Measurements from ENCODE around the gene CELF4. TPM values are rescaled to one million over a fixed set of nuclear protein-coding genes. Genes with fewer than 3 reads are reported as not detected.

The CELF4 gene
- total RNA-seq, 1 experiment from 2014 or later = 0.11 TPM

- Mint-ChIP-seq H3K27ac (ENCODE audit: unreplicated experiment) (no peak overlapping the region), H3K4me3 (ENCODE audit: unreplicated experiment) (no peak overlapping the region), H3K9me3 (ENCODE audit: unreplicated experiment) (no peaks in the 10 kb centered on the region), H3K27me3 (ENCODE audit: insufficient read depth, unreplicated experiment) (peaks cover 4% of the 10 kb centered on the region), H3K4me1 (ENCODE audit: low read depth, unreplicated experiment) (peaks cover 5% of the 10 kb centered on the region), H3K36me3 (ENCODE audit: insufficient read depth, unreplicated experiment) (no peaks in the 10 kb centered on the region)
- H3K27me3 ChIP-seq (replicated peaks; ENCODE audit: control insufficient read depth, insufficient read depth, low read length) = no peaks in the 10 kb centered on the region
- TF ChIP-seq CTCF (IDR thresholded peaks at IDR 0.05; ENCODE audit: insufficient read depth in 1 of 2, low read depth in 1 of 2, low read length in 1 of 2, severe bottlenecking in 1 of 2, unreplicated experiment in 1 of 2) = no peak
- DNase-seq = no peak
- H3K4me1 ChIP-seq = no peaks in the 10 kb centered on the region
- BruUV-seq (replicated peaks) = no TSS peak
- H3K36me3 ChIP-seq (ENCODE audit: control insufficient read depth, insufficient read depth, low read length) = no peaks in the 10 kb centered on the region
- ChIA-PET POLR2A (no interaction called here), CTCF (no interaction called here)
- no peaks in the 10 kb centered on the region for H3K9me3 ChIP-seq
- intact Hi-C loops (cut with micrococcal nuclease; ENCODE audit: unreplicated experiment) = no loop called here
- H3K4me3 ChIP-seq (ENCODE audit: low read depth, low read length) = no peak overlapping the region
Measured at GRCh38 chr18:37456395-37456794, 109.2 kb downstream of the CELF4 start.

- intact Hi-C loops (cut with micrococcal nuclease; ENCODE audit: unreplicated experiment) = no loop called here
- no peak overlapping the region for H3K4me3 Mint-ChIP-seq (ENCODE audit: unreplicated experiment)
- no peaks in the 10 kb centered on the region for H3K4me1 ChIP-seq
- POLR2A ChIA-PET = no interaction called here
- H3K27me3 Mint-ChIP-seq (ENCODE audit: insufficient read depth, unreplicated experiment) = no peaks in the 10 kb centered on the region
- H3K36me3 Mint-ChIP-seq (ENCODE audit: insufficient read depth, unreplicated experiment) = no peaks in the 10 kb centered on the region
- H3K27me3 ChIP-seq (replicated peaks; ENCODE audit: control insufficient read depth, insufficient read depth, low read length) = no peaks in the 10 kb centered on the region
- H3K36me3 ChIP-seq (ENCODE audit: control insufficient read depth, insufficient read depth, low read length) = no peaks in the 10 kb centered on the region
- no peaks in the 10 kb centered on the region for H3K9me3 Mint-ChIP-seq (ENCODE audit: unreplicated experiment)
- CTCF ChIA-PET = no interaction called here
- H3K9me3 ChIP-seq = no peaks in the 10 kb centered on the region
- BruUV-seq (replicated peaks) = no TSS peak
- H3K4me3 ChIP-seq (ENCODE audit: low read depth, low read length) = no peak overlapping the region
- no peak for DNase-seq
- no peak for TF ChIP-seq CTCF (IDR thresholded peaks at IDR 0.05; ENCODE audit: insufficient read depth in 1 of 2, low read depth in 1 of 2, low read length in 1 of 2, severe bottlenecking in 1 of 2, unreplicated experiment in 1 of 2)
- peaks cover 5% of the 10 kb centered on the region for H3K4me1 Mint-ChIP-seq (ENCODE audit: low read depth, unreplicated experiment)
- H3K27ac Mint-ChIP-seq (ENCODE audit: unreplicated experiment) = no peak overlapping the region
Measured at GRCh38 chr18:37453752-37454151, 111.8 kb downstream of the CELF4 start.

GRCh38 chr18:37452682-37453385, 112.8 kb downstream of the CELF4 start:
- H3K4me1 Mint-ChIP-seq (ENCODE audit: low read depth, unreplicated experiment) = peaks cover 5% of the 10 kb centered on the region
- no peak for TF ChIP-seq CTCF (IDR thresholded peaks at IDR 0.05; ENCODE audit: insufficient read depth in 1 of 2, low read depth in 1 of 2, low read length in 1 of 2, severe bottlenecking in 1 of 2, unreplicated experiment in 1 of 2)
- no peaks in the 10 kb centered on the region for H3K27me3 ChIP-seq (replicated peaks; ENCODE audit: control insufficient read depth, insufficient read depth, low read length)
- no peaks in the 10 kb centered on the region for H3K36me3 Mint-ChIP-seq (ENCODE audit: insufficient read depth, unreplicated experiment)
- no TSS peak for BruUV-seq (replicated peaks)
- no peak overlapping the region for H3K4me3 Mint-ChIP-seq (ENCODE audit: unreplicated experiment)
- H3K27ac Mint-ChIP-seq (ENCODE audit: unreplicated experiment) = peak overlapping the region; percentile 53
- H3K36me3 ChIP-seq (ENCODE audit: control insufficient read depth, insufficient read depth, low read length) = no peaks in the 10 kb centered on the region
- no peaks in the 10 kb centered on the region for H3K4me1 ChIP-seq
- H3K4me3 ChIP-seq (ENCODE audit: low read depth, low read length) = no peak overlapping the region
- ChIA-PET POLR2A (no interaction called here), CTCF (no interaction called here)
- DNase-seq = peak in 1 of 2 experiments; percentile 2
- H3K27me3 Mint-ChIP-seq (ENCODE audit: insufficient read depth, unreplicated experiment) = no peaks in the 10 kb centered on the region
- H3K9me3 ChIP-seq = no peaks in the 10 kb centered on the region
- intact Hi-C loops (cut with micrococcal nuclease; ENCODE audit: unreplicated experiment) = no loop called here
- H3K9me3 Mint-ChIP-seq (ENCODE audit: unreplicated experiment) = no peaks in the 10 kb centered on the region
